K562 (cell line): Measurements from ENCODE around the gene FOXK2. TPM values are rescaled to one million over a fixed set of nuclear protein-coding genes. Genes with fewer than 3 reads are reported as not detected.

Source experiments
- AFF1 ChIP-seq, 2 experiments: fragments of 450-650 bp; IDR thresholded peaks; 2 replicates each; pipeline ENCODE4 v1.6.1; 2018; ENCODE audit warnings: mild to moderate bottlenecking in 2 of 2, low read depth in 1 of 2; ENCODE audit not compliant: partially characterized antibody in 2 of 2
- BRD4 ChIP-seq: fragments of 200-600 bp; sonication (generic); IDR thresholded peaks from 2 replicates; pipeline ENCODE4 v1.6.1; 2017; ENCODE audit warnings: inconsistent platforms
- DPF2 ChIP-seq: fragments of 450-650 bp; IDR thresholded peaks from 2 replicates; pipeline ENCODE4 v1.6.1; 2016
- E2F5 ChIP-seq: sonication (generic); formaldehyde crosslinking; IDR thresholded peaks from 2 replicates; pipeline ENCODE4 v1.8.0; 2022; ENCODE audit warnings: mild to moderate bottlenecking, missing genetic modification reagents
- ELF2 ChIP-seq: fragments of 250-450 bp; sonication (Bioruptor Pico); IDR thresholded peaks from 2 replicates; pipeline ENCODE4 v1.5.0; 2021; ENCODE audit warnings: mild to moderate bottlenecking
- FUS ChIP-seq: fragments of 200-400 bp; formaldehyde crosslinking; optimal IDR thresholded peaks from 2 replicates; pipeline ENCODE3; 2017; ENCODE audit warnings: low read depth, low read length
- HMG20B ChIP-seq: fragments of 250-450 bp; sonication (Bioruptor Pico); IDR thresholded peaks from 2 replicates; pipeline ENCODE4 v1.5.0; 2021; ENCODE audit warnings: mild to moderate bottlenecking
- HNRNPK ChIP-seq: fragments of 200-400 bp; formaldehyde crosslinking; IDR thresholded peaks from one replicate; pipeline ENCODE4 v1.6.1; 2018; ENCODE audit warnings: mild to moderate bottlenecking, low read depth, low read length; ENCODE audit not compliant: poor library complexity, severe bottlenecking
- IFI16 ChIP-seq: fragments of 250-450 bp; sonication (Bioruptor Pico); IDR thresholded peaks from 2 replicates; pipeline ENCODE4 v2.1.2; 2022; ENCODE audit warnings: mild to moderate bottlenecking, inconsistent platforms
- KLF10 ChIP-seq: fragments of 250-450 bp; sonication (Bioruptor Pico); IDR thresholded peaks from 2 replicates; pipeline ENCODE4 v1.6.1; 2021; ENCODE audit warnings: matching md5 sums
- NCOA1 ChIP-seq: fragments of 450-650 bp; IDR thresholded peaks from 2 replicates; pipeline ENCODE4 v1.6.1; 2016; ENCODE audit warnings: low read depth
- NR1H2 ChIP-seq: sonication (generic); formaldehyde crosslinking; IDR thresholded peaks from 2 replicates; pipeline ENCODE4 v1.4.0; 2020; ENCODE audit warnings: mild to moderate bottlenecking, missing genetic modification reagents
- RB1 ChIP-seq: fragments of 450-650 bp; IDR thresholded peaks from 2 replicates; pipeline ENCODE4 v1.6.1; 2017; ENCODE audit warnings: low read depth, mild to moderate bottlenecking
- SMC3 ChIP-seq: conservative IDR thresholded peaks from 2 replicates; pipeline ENCODE4 v1.6.1; 2011; ENCODE audit warnings: low read depth, low read length, improper control_type of control experiment; ENCODE audit not compliant: insufficient read depth
- SP1 ChIP-seq: sonication (generic); formaldehyde crosslinking; IDR thresholded peaks from 2 replicates; pipeline ENCODE4 v1.8.1; 2022; ENCODE audit warnings: mild to moderate bottlenecking, missing genetic modification reagents
- TBP ChIP-seq: optimal IDR thresholded peaks from 2 replicates; pipeline ENCODE3; 2011; ENCODE audit warnings: low read depth, low read length, improper control_type of control experiment
- ZNF551 ChIP-seq: fragments of 250-450 bp; sonication (Bioruptor Pico); IDR thresholded peaks from 2 replicates; pipeline ENCODE4 v1.5.0; 2021; ENCODE audit warnings: mild to moderate bottlenecking, moderate library complexity
- polyA plus RNA-seq, 8 experiments: library from polyadenylated mRNA; depleted of rRNA in 4 of 8; stranded (reverse) in 5 of 8; unstranded in 3 of 8; fragments of >200 nt; fragmentation: Nextera tagmentation in 2 of 8; fragmentation: Illumina TruSeq in 1 of 8; extraction: Ambion mirVana in 2 of 8; extraction: Trizol in 1 of 8; gene quantifications; 2 replicates each; pipeline versions ENCODE4 v1.2.1 to v1.2.3, GENCODE V29; 2011 to 2014; ENCODE audit warnings: inconsistent platforms in 1 of 8, missing spikeins in 1 of 8
- total RNA-seq, 7 experiments: library from RNA; depleted of rRNA in 6 of 7; stranded (reverse); fragments of >200 nt in 6 of 7; fragmentation: Illumina TruSeq in 2 of 7; extraction: Trizol in 2 of 7; gene quantifications; 2 replicates each; pipeline versions ENCODE4 v1.2.1 to v1.2.3, GENCODE V29; 2011 to 2021; ENCODE audit warnings: low replicate concordance in 1 of 7
- TF ChIP-seq, protein P1 (sequence below): fragments of 250-450 bp; sonication (Bioruptor Pico); IDR thresholded peaks from 2 replicates; pipeline ENCODE4 v1.6.1; 2021; ENCODE audit warnings: mild to moderate bottlenecking
- TF ChIP-seq, protein P2 (sequence below): fragments of 250-450 bp; sonication (Bioruptor Pico); IDR thresholded peaks from 2 replicates; pipeline ENCODE4 v1.5.0; 2021; ENCODE audit warnings: mild to moderate bottlenecking, moderate library complexity

The FOXK2 gene
- total and polyA plus RNA-seq, 9 of the 15 experiments (the other 6 are each of a cell fraction or from before 2014, with no cell fraction given) = 3.0 to 86.0 (median 44.1) TPM

GRCh38 chr17:82648165-82648668 lies 128.7 kb downstream of the FOXK2 start, which contains the start of gene WDR45B (continued):
- TF ChIP-seq NR1H2 (CRISPR knock-in tag) (no peak), NCOA1 (no peak), ELF2 (peak; percentile 78), BRD4 (peak; percentile 65; the same call in 1 of the 2 replicates), IFI16 (CRISPR knock-in tag) (no peak), FUS (no peak), E2F5 (CRISPR knock-in tag) (no peak), RB1 (peak; percentile 81), SP1 (peak; percentile 86), HMG20B (CRISPR knock-in tag) (no peak), DPF2 (no peak), TBP (peak; percentile 54), KLF10 (no peak), HNRNPK (no peak), ZNF551 (CRISPR knock-in tag) (no peak), SMC3 (no peak), AFF1 (IDR thresholded peaks at IDR 0.05; ENCODE audit: low read depth in 1 of 2, partially characterized antibody in 2 of 2) (no peak)
- TF ChIP-seq, protein P1, sequence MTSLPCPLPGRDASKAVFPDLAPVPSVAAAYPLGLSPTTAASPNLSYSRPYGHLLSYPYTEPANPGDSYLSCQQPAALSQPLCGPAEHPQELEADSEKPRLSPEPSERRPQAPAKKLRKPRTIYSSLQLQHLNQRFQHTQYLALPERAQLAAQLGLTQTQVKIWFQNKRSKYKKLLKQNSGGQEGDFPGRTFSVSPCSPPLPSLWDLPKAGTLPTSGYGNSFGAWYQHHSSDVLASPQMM (CRISPR knock-in tag) = no peak
- TF ChIP-seq, protein P2, sequence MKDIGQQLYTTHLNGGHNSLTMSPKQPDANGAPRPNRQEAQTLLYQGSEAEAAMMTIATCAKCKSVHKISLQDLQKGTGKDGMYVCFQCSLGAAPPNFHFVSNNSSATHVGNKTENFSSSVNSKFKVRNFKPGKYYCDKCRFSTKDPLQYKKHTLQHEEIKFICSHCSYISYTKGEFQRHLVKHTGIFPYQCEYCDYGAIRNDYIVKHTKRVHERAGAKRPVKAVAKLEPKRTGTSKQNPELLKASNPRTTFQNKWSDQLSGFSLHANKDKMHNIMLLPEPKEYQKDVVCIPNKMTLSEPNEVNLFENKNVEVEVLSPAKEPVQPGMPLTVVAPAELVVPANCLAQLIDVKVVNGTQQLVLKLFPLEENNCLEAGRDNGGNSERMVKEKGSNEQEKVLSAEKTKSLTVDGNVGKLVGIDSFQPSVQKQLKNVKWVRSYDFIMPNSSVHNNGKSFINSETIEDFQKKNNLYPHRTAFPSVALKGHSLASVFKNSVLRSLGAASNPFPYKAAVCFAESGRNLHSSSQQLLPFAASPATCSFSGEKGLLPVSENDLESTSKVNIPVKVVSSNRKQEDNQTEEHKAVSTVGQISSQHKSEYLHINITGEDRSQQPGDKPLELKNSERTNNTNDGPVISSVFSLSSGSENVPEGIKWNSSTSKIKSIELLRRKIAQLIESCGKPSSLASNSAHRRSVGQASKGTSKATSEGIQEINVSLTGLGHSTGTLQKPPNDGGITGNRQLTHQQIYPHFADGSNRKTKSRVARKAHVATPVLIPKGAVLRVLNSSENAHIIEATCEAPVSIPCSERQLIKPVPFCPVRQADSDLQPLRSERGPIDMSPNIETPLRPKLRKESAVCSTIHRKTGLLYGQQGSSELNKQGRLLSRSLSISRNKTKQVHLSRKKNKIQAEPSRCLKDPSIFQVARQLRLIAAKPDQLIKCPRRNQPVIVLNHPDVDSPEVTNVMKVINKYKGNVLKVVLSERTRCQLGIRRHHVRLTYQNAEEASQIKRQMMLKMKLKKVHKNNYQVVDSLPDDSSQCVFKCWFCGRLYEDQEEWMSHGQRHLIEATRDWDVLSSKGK = no peak
